GM12874 (cell line): ENCODE results near the gene JADE2.

Source experiments
- CTCF ChIP-seq: IDR thresholded peaks from 2 replicates; pipeline ENCODE4 v1.5.1; 2011; ENCODE audit warnings: low read depth, mild to moderate bottlenecking, control low read depth, low read length, moderate library complexity; ENCODE audit not compliant: insufficient read depth

JADE2 gene

GRCh38 chr5:134552301-134552700 is 26.8 kb downstream of the JADE2 start:
- no peak for TF ChIP-seq CTCF

GRCh38 chr5:134553821-134554267 is 28.4 kb downstream of the JADE2 start:
- TF ChIP-seq CTCF: no peak

- TF ChIP-seq CTCF: peak; percentile 17; the same call in 1 of the 2 replicates
These were observed 29.1 kb downstream of the JADE2 start for GRCh38 chr5:134554319-134555222.

GRCh38 chr5:134555223-134555889 is 29.9 kb downstream of the JADE2 start:
- TF ChIP-seq CTCF: no peak

GRCh38 chr5:134555890-134556311 is 30.4 kb downstream of the JADE2 start:
- no peak for TF ChIP-seq CTCF

GRCh38 chr5:134556994-134557393 is 31.5 kb downstream of the JADE2 start:
- TF ChIP-seq CTCF: no peak

- TF ChIP-seq CTCF: no peak
These were observed 34.2 kb downstream of the JADE2 start for GRCh38 chr5:134559672-134560071.
